ENCODE measurements around the gene GOLGA8B.
"Not testable (repeated sequence)": the region's sequence is repeated elsewhere in the genome, so short reads cannot be mapped to it uniquely, and the experiment has no call there.

The GOLGA8B gene

GRCh38 chr15:34581043-34581365, 2.4 kb downstream of the GOLGA8B start:
- no peak for DNase-seq (ENCODE audit: extremely low spot score)
- POLR2A ChIA-PET, result no interaction called here
- TF ChIP-seq SUZ12 (IDR thresholded peaks at IDR 0.05) (no peak), ARNT (IDR thresholded peaks at IDR 0.05) (no peak), FOXA1 (IDR thresholded peaks at IDR 0.05) (no peak), SP1 (IDR thresholded peaks at IDR 0.05) (no peak), ELF4 (IDR thresholded peaks at IDR 0.05) (no peak), BHLHE40 (IDR thresholded peaks at IDR 0.05; ENCODE audit: borderline replicate concordance) (no peak), FOXK2 (IDR thresholded peaks at IDR 0.05) (no peak), NFRKB (IDR thresholded peaks at IDR 0.05) (no peak), FOXM1 (IDR thresholded peaks at IDR 0.05; ENCODE audit: borderline replicate concordance) (no peak), HDGF (IDR thresholded peaks at IDR 0.05; ENCODE audit: borderline replicate concordance) (no peak), TARDBP (IDR thresholded peaks at IDR 0.05) (no peak), ZNF384 (IDR thresholded peaks at IDR 0.05) (no peak), CTBP1 (IDR thresholded peaks at IDR 0.05; ENCODE audit: borderline replicate concordance) (no peak), LEF1 (IDR thresholded peaks at IDR 0.05; ENCODE audit: borderline replicate concordance) (no peak), L3MBTL2 (conservative IDR thresholded peaks at IDR 0.05) (no peak), PKNOX1 (IDR thresholded peaks at IDR 0.05) (no peak)
- CTCF ChIA-PET, result no interaction called here

GRCh38 chr15:34580251-34581042, 3.0 kb downstream of the GOLGA8B start:
- CTCF ChIA-PET; POLR2A ChIA-PET; DNase-seq (ENCODE audit: extremely low spot score): not testable (repeated sequence)

GRCh38 chr15:34578283-34578674, 5.2 kb downstream of the GOLGA8B start:
- ChIA-PET POLR2A (no interaction called here), CTCF (no interaction called here)
- DNase-seq (ENCODE audit: extremely low spot score), result no peak
- TF ChIP-seq SUZ12 (IDR thresholded peaks at IDR 0.05) (no peak), L3MBTL2 (conservative IDR thresholded peaks at IDR 0.05) (no peak), SP1 (IDR thresholded peaks at IDR 0.05) (no peak), ARNT (IDR thresholded peaks at IDR 0.05) (no peak), NFRKB (IDR thresholded peaks at IDR 0.05) (no peak), FOXA1 (IDR thresholded peaks at IDR 0.05) (no peak), ELF4 (IDR thresholded peaks at IDR 0.05) (no peak), FOXM1 (IDR thresholded peaks at IDR 0.05; ENCODE audit: borderline replicate concordance) (no peak), LEF1 (IDR thresholded peaks at IDR 0.05; ENCODE audit: borderline replicate concordance) (no peak), TARDBP (IDR thresholded peaks at IDR 0.05) (no peak), ZNF384 (IDR thresholded peaks at IDR 0.05) (no peak), CTBP1 (IDR thresholded peaks at IDR 0.05; ENCODE audit: borderline replicate concordance) (no peak), HDGF (IDR thresholded peaks at IDR 0.05; ENCODE audit: borderline replicate concordance) (no peak)

- DNase-seq (ENCODE audit: extremely low spot score); CTCF ChIA-PET; POLR2A ChIA-PET: not testable (repeated sequence)
Observed at GRCh38 chr15:34577658-34578282, 5.7 kb downstream of the GOLGA8B start.

- POLR2A ChIA-PET, CTCF ChIA-PET: not testable (repeated sequence)
Observed at GRCh38 chr15:34575035-34575434, 8.4 kb downstream of the GOLGA8B start.

GRCh38 chr15:34572921-34573320, 10.5 kb downstream of the GOLGA8B start:
- DNase-seq (ENCODE audit: extremely low spot score); CTCF ChIA-PET; POLR2A ChIA-PET: not testable (repeated sequence)

More at GRCh38 chr15:34575035-34575434, 8.4 kb downstream of the GOLGA8B start:
- not testable (repeated sequence) for DNase-seq (ENCODE audit: extremely low spot score)

GRCh38 chr15:34572019-34572641, 11.3 kb downstream of the GOLGA8B start:
- CTCF ChIA-PET; POLR2A ChIA-PET; DNase-seq (ENCODE audit: extremely low spot score): not testable (repeated sequence)

GRCh38 chr15:34569670-34570396, 13.6 kb downstream of the GOLGA8B start:
- CTCF ChIA-PET, POLR2A ChIA-PET: not testable (repeated sequence)

GRCh38 chr15:34567174-34567573, 16.3 kb downstream of the GOLGA8B start:
- POLR2A ChIA-PET; DNase-seq (ENCODE audit: extremely low spot score); CTCF ChIA-PET: not testable (repeated sequence)

More at GRCh38 chr15:34569670-34570396, 13.6 kb downstream of the GOLGA8B start:
- DNase-seq (ENCODE audit: extremely low spot score), result not testable (repeated sequence)

GRCh38 chr15:34564711-34565110, 18.7 kb downstream of the GOLGA8B start:
- POLR2A ChIA-PET; DNase-seq (ENCODE audit: extremely low spot score); CTCF ChIA-PET: not testable (repeated sequence)

- CTCF ChIA-PET; DNase-seq (ENCODE audit: extremely low spot score); POLR2A ChIA-PET: not testable (repeated sequence)
Observed at GRCh38 chr15:34560814-34561213, 22.6 kb downstream of the GOLGA8B start.

GRCh38 chr15:34559764-34560163, 23.7 kb downstream of the GOLGA8B start:
- POLR2A ChIA-PET; DNase-seq (ENCODE audit: extremely low spot score); CTCF ChIA-PET: not testable (repeated sequence)

- POLR2A ChIA-PET; DNase-seq (ENCODE audit: extremely low spot score); CTCF ChIA-PET: not testable (repeated sequence)
Observed at GRCh38 chr15:34555162-34555561, 28.3 kb downstream of the GOLGA8B start.
